Measurements from ENCODE around the gene KLK1.
A peak's percentile ranks its signal among the peaks of the same experiment; 100 is the strongest.
"Not testable (repeated sequence)": the region's sequence is repeated elsewhere in the genome, so short reads cannot be mapped to it uniquely, and the experiment has no call there.

Gene KLK1

DNA sequence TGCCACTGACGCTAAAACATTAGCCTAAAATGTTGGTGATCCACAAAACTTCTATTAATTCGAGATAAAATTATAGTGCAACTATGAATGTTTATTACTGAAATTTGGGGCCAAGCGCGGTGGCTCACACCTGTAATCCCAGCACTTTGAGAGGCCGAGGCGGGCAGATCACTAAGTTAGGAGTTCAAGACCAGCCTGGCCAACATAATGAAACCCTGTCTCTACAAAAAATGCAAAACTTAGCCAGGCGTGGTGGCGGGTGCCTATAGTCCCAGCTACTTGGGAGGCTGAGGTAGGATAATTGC is 39.8 kb downstream of the KLK1 start:
- H3K27ac Mint-ChIP-seq; H3K4me1 Mint-ChIP-seq; DNase-seq; H3K9me3 Mint-ChIP-seq; ATAC-seq (replicated peaks); H3K4me3 Mint-ChIP-seq; H3K36me3 Mint-ChIP-seq: not testable (repeated sequence)
- peaks cover 44 to 56% of the 10 kb centered on the region in 2 donors for H3K27me3 Mint-ChIP-seq

GRCh38 chr19:50780753-50781435 is 42.7 kb downstream of the KLK1 start:
- H3K27me3 Mint-ChIP-seq, result peaks cover 62 to 71% of the 10 kb centered on the region in 2 donors
- no peak for ATAC-seq (replicated peaks)
- no peaks in the 10 kb centered on the region for H3K9me3 Mint-ChIP-seq
- H3K36me3 Mint-ChIP-seq, result no peaks in the 10 kb centered on the region
- peaks cover 3 to 14% of the 10 kb centered on the region in 2 donors for H3K4me1 Mint-ChIP-seq
- no peak for DNase-seq
- no peak overlapping the region for H3K4me3 Mint-ChIP-seq
- no peak overlapping the region for H3K27ac Mint-ChIP-seq

- no peaks in the 10 kb centered on the region for H3K9me3 Mint-ChIP-seq
- H3K27ac Mint-ChIP-seq, result no peak overlapping the region
- no peak for ATAC-seq (replicated peaks)
- no peak for DNase-seq
- H3K27me3 Mint-ChIP-seq, result peaks cover 58 to 73% of the 10 kb centered on the region in 2 donors
- H3K4me1 Mint-ChIP-seq, result peaks cover 3 to 14% of the 10 kb centered on the region in 2 donors
- H3K36me3 Mint-ChIP-seq, result no peaks in the 10 kb centered on the region
- no peak overlapping the region for H3K4me3 Mint-ChIP-seq
Measured at GRCh38 chr19:50779504-50780457, 43.8 kb downstream of the KLK1 start.

DNA sequence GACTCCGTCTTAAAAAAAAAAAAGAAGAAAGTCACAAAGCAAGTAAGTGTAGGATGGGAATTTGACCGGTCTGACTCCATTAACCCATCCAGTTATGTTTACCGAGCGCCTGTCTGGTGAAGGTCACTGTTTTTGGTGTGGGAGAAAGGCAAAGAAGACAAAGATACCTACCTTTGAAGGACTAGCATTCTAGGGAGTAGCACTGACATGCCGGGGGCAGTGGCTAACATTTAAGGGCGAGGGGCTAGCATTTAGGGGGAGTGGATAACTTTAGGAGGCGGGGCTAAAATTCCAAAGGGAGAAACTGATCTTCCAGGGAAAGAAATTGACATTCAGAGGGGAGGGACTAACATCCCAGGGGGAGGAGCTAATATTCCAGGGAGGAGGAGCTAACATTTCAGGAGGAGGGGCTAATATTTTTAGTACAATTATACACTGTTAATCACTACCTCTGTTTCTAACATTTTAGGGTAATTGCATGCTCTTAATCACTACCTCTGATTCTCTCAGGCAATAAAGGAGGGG is 44.6 kb downstream of the KLK1 start:
- Mint-ChIP-seq H3K9me3 (no peaks in the 10 kb centered on the region), H3K27ac (no peak overlapping the region), H3K36me3 (no peaks in the 10 kb centered on the region), H3K27me3 (peaks cover 58 to 82% of the 10 kb centered on the region in 2 donors), H3K4me1 (peaks cover 3 to 14% of the 10 kb centered on the region in 2 donors), H3K4me3 (no peak overlapping the region)
- ATAC-seq (replicated peaks) (no peak), DNase-seq (no peak)

DNA sequence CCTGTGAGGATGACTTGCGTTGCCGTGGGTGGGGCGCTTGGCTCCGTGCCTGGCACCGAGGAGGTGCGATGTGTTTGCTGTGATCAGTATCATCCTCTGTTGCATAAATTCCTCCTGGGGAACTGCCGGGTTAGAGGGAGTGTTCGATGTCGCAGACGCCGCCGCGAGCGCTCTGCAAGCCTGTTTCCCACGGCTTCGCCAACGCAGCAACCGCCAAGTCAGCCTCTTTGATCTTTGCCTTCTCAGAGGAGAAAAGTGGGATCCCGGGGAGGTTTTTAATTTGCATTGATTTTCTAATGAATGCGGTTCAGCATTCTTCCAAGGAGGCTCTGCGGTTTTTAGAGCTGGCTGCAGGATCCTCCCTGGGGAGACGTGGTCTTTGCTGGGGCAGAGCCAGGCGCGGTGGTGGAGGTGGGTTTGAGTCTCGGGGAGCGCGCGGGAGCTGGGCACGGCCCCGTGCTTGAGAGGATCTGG is 45.7 kb downstream of the KLK1 start:
- DNase-seq, result no peak
- H3K4me1 Mint-ChIP-seq, result peaks cover 3 to 8% of the 10 kb centered on the region in 2 donors

DNA sequence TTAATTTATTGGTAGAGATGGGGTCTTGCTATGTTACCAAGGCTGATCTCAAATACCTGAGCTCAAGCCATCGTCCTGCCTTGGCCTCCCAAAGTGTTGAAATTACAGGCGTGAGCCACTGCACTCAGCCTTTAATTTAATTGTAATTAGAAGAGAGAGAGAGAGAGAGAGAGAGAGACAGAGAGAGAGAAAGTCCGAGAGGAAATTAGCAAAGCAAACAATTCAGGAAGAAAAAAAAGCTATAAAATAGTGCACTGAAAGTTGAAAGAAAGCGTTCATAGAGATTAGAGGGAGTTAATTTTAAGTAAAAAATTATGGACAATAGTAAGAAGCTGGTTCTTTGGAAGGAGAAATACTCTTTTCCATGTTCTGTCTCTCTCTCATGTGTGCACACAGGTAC is 46.3 kb downstream of the KLK1 start:
- H3K4me1 Mint-ChIP-seq, result peaks cover 0 to 8% of the 10 kb centered on the region in 2 donors
- H3K9me3 Mint-ChIP-seq, result no peaks in the 10 kb centered on the region
- no peak for ATAC-seq (replicated peaks)
- no peak overlapping the region for H3K4me3 Mint-ChIP-seq
- H3K27me3 Mint-ChIP-seq, result peaks cover 54 to 77% of the 10 kb centered on the region in 2 donors
- H3K36me3 Mint-ChIP-seq, result no peaks in the 10 kb centered on the region
- DNase-seq, result no peak
- no peak overlapping the region for H3K27ac Mint-ChIP-seq

More for the DNA sequence above, 45.7 kb downstream of the KLK1 start:
- Mint-ChIP-seq H3K9me3 (no peaks in the 10 kb centered on the region), H3K27ac (peak overlapping the region; percentile 37), H3K36me3 (no peaks in the 10 kb centered on the region), H3K27me3 (peaks cover 60 to 83% of the 10 kb centered on the region in 2 donors), H3K4me3 (no peak overlapping the region)
- no peak for ATAC-seq (replicated peaks)

DNA sequence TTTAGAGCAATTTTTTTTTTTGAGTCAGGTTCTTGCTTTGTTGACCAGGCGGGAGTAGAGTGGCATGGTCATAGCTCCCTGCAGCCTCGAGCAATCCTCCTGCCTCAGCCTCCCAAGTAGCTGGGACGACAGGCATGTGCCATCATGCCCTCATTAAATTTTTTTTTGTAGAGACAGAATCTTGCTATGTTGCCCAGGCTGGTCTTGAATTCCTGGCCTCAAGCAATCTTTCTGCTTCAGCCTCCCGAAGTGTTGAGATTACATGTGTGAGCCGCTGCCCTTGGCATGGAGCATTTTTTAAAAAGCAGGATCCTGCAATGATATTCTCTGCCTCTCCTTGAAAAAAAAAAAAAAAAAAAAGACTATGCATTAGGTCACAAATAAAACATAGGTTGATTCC is 47.5 kb downstream of the KLK1 start:
- Mint-ChIP-seq H3K36me3 (no peaks in the 10 kb centered on the region), H3K9me3 (no peaks in the 10 kb centered on the region), H3K4me3 (no peak overlapping the region), H3K27ac (no peak overlapping the region), H3K4me1 (peaks cover 0 to 8% of the 10 kb centered on the region in 2 donors), H3K27me3 (peaks cover 45 to 66% of the 10 kb centered on the region in 2 donors)
- no peak for ATAC-seq (replicated peaks)
- DNase-seq, result no peak

GRCh38 chr19:50773454-50773853 is 50.1 kb downstream of the KLK1 start:
- H3K36me3 Mint-ChIP-seq; H3K27ac Mint-ChIP-seq; DNase-seq; ATAC-seq (replicated peaks); H3K9me3 Mint-ChIP-seq; H3K4me3 Mint-ChIP-seq; H3K4me1 Mint-ChIP-seq: not testable (repeated sequence)
- peaks cover 25 to 47% of the 10 kb centered on the region in 2 donors for H3K27me3 Mint-ChIP-seq

GRCh38 chr19:50772912-50773311 is 50.7 kb downstream of the KLK1 start:
- not testable (repeated sequence) for H3K4me1 Mint-ChIP-seq; H3K36me3 Mint-ChIP-seq; ATAC-seq (replicated peaks); H3K4me3 Mint-ChIP-seq; H3K9me3 Mint-ChIP-seq; H3K27ac Mint-ChIP-seq; DNase-seq
- H3K27me3 Mint-ChIP-seq, result peaks cover 20 to 47% of the 10 kb centered on the region in 2 donors

DNA sequence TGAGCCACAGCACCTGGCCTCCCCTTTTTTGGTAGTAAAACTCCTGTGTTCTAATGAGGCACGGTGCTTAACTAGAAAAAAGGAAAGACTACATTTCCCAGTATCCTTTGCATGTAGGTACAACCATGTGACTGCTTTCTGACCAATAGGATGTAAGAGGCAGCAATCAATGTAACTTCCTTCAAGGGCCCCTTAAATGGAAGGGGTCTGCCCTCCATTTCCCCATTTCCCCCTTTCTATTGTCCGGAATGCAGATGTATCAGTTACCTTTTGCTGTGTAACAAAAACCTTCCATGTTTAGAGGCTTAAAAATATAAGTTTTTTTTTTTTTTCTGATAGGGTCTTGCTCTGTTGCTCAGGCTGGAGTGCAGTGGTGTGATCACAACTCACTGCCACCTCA is 51.1 kb downstream of the KLK1 start:
- H3K4me1 Mint-ChIP-seq, result peaks cover 0 to under 1% of the 10 kb centered on the region in 2 donors
- H3K4me3 Mint-ChIP-seq, result no peak overlapping the region
- H3K27me3 Mint-ChIP-seq, result peaks cover 16 to 44% of the 10 kb centered on the region in 2 donors
- ATAC-seq (replicated peaks), result peak; percentile 46 to 62
- no peak for DNase-seq
- no peaks in the 10 kb centered on the region for H3K9me3 Mint-ChIP-seq
- H3K27ac Mint-ChIP-seq, result no peak overlapping the region
- H3K36me3 Mint-ChIP-seq, result no peaks in the 10 kb centered on the region

GRCh38 chr19:50770888-50771287 is 52.7 kb downstream of the KLK1 start:
- H3K27ac Mint-ChIP-seq, result no peak overlapping the region
- DNase-seq (no peak), ATAC-seq (replicated peaks) (no peak)
- no peak overlapping the region for H3K4me3 Mint-ChIP-seq
- peaks cover 19 to 54% of the 10 kb centered on the region in 2 donors for H3K27me3 Mint-ChIP-seq
- H3K36me3 Mint-ChIP-seq, result no peaks in the 10 kb centered on the region
- no peaks in the 10 kb centered on the region for H3K4me1 Mint-ChIP-seq
- no peaks in the 10 kb centered on the region for H3K9me3 Mint-ChIP-seq

- not testable (repeated sequence) for H3K9me3 Mint-ChIP-seq; DNase-seq; H3K4me1 Mint-ChIP-seq; ATAC-seq (replicated peaks); H3K27ac Mint-ChIP-seq; H3K36me3 Mint-ChIP-seq; H3K4me3 Mint-ChIP-seq
- peaks cover 21 to 58% of the 10 kb centered on the region in 2 donors for H3K27me3 Mint-ChIP-seq
Measured at GRCh38 chr19:50770164-50770563, 53.4 kb downstream of the KLK1 start, which contains the start of gene GPR32. Gene GPR32, plus strand, starts transcription at chr19:50770464. Its CDS starts 137 bp downstream, at chr19:50770601.
